DMS79 treated with DMSO at 0.1 percent for 48 hours (cell line): ENCODE results near the gene OST4.

Experiments used
- DNase-seq: peaks from one replicate; lab custom pipeline; 2025; lab: John Stamatoyannopoulos, UW

Gene OST4

GRCh38 chr2:27051902-27052645 lies 19.4 kb downstream of the OST4 start:
- no peak for DNase-seq

- peak; percentile 94 for DNase-seq
These were observed 20.2 kb downstream of the OST4 start, which contains the start of gene AGBL5 for GRCh38 chr2:27050996-27051901. Gene AGBL5 (plus strand): TSS chr2:27051668. CDS start chr2:27052959, 1,291 bp downstream.

GRCh38 chr2:27050281-27050995 lies 21.0 kb downstream of the OST4 start:
- DNase-seq = peak; percentile 91

GRCh38 chr2:27049422-27050280 lies 21.8 kb downstream of the OST4 start:
- DNase-seq = no peak

GRCh38 chr2:27042985-27043634 lies 28.3 kb downstream of the OST4 start:
- DNase-seq = no peak

- DNase-seq = peak; percentile 93
These were observed 29.2 kb downstream of the OST4 start for GRCh38 chr2:27042159-27042661.

GRCh38 chr2:27041752-27042151 lies 29.7 kb downstream of the OST4 start:
- no peak for DNase-seq

GRCh38 chr2:27040282-27040681 lies 31.2 kb downstream of the OST4 start:
- no peak for DNase-seq

- no peak for DNase-seq
These were observed 31.6 kb downstream of the OST4 start for GRCh38 chr2:27039871-27040270.

GRCh38 chr2:27039426-27039825 lies 32.0 kb downstream of the OST4 start:
- DNase-seq = no peak

GRCh38 chr2:27038631-27039339 lies 32.7 kb downstream of the OST4 start:
- no peak for DNase-seq

GRCh38 chr2:27038012-27038411 lies 33.4 kb downstream of the OST4 start:
- no peak for DNase-seq

- peak; percentile 7 for DNase-seq
These were observed 38.1 kb downstream of the OST4 start for GRCh38 chr2:27033253-27033852.

- peak; percentile 75 for DNase-seq
These were observed 38.8 kb downstream of the OST4 start, which contains the start of gene TMEM214 for GRCh38 chr2:27032495-27033252. Gene TMEM214 (plus strand): TSS chr2:27032965. CDS start chr2:27033016, 51 bp downstream.

- DNase-seq = no peak
These were observed 42.4 kb downstream of the OST4 start for GRCh38 chr2:27029051-27029450.

- no peak for DNase-seq
These were observed 44.2 kb downstream of the OST4 start for GRCh38 chr2:27027211-27027651.

- DNase-seq = no peak
These were observed 45.3 kb downstream of the OST4 start for GRCh38 chr2:27025861-27026851.
